ENCODE results near the gene ZNF699.

DNA sequence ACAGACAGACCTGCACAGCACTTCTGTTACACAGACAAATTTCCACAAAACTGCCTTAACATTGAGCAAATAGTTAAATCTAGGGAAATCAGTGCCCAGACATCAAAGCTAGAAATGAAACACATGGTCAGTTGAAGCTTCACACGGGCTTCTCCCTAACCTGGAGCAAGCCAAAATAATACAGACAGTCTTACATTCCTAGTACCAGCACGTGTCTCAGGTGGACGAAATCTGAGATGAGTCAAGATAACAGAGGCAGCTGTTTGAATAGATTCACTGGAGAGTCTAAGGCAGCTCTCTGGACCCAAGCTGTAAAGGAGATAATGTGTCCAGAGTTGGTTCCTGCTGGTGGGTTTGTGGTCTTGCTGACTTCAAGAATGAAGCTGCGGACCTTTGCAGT is 4.1 kb upstream of the ZNF699 start:
- TF ChIP-seq, protein P1, sequence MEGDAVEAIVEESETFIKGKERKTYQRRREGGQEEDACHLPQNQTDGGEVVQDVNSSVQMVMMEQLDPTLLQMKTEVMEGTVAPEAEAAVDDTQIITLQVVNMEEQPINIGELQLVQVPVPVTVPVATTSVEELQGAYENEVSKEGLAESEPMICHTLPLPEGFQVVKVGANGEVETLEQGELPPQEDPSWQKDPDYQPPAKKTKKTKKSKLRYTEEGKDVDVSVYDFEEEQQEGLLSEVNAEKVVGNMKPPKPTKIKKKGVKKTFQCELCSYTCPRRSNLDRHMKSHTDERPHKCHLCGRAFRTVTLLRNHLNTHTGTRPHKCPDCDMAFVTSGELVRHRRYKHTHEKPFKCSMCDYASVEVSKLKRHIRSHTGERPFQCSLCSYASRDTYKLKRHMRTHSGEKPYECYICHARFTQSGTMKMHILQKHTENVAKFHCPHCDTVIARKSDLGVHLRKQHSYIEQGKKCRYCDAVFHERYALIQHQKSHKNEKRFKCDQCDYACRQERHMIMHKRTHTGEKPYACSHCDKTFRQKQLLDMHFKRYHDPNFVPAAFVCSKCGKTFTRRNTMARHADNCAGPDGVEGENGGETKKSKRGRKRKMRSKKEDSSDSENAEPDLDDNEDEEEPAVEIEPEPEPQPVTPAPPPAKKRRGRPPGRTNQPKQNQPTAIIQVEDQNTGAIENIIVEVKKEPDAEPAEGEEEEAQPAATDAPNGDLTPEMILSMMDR (IDR thresholded peaks at IDR 0.05; ENCODE audit: poor library complexity, severe bottlenecking) = no peak
- TF ChIP-seq MXI1 (conservative IDR thresholded peaks at IDR 0.05; ENCODE audit: poor library complexity, severe bottlenecking) (no peak), EZH2 (IDR thresholded peaks at IDR 0.05; ENCODE audit: borderline replicate concordance, insufficient read depth, low read length, poor library complexity, severe bottlenecking) (no peak), POLR2AphosphoS5 (IDR thresholded peaks at IDR 0.05) (no peak), SMC3 (conservative IDR thresholded peaks at IDR 0.05; ENCODE audit: poor library complexity) (no peak), EP300 (conservative IDR thresholded peaks at IDR 0.05; ENCODE audit: poor library complexity, severe bottlenecking) (no peak), TAF1 (IDR thresholded peaks at IDR 0.05; ENCODE audit: low read depth) (no peak)
- TF ChIP-seq, protein P2, sequence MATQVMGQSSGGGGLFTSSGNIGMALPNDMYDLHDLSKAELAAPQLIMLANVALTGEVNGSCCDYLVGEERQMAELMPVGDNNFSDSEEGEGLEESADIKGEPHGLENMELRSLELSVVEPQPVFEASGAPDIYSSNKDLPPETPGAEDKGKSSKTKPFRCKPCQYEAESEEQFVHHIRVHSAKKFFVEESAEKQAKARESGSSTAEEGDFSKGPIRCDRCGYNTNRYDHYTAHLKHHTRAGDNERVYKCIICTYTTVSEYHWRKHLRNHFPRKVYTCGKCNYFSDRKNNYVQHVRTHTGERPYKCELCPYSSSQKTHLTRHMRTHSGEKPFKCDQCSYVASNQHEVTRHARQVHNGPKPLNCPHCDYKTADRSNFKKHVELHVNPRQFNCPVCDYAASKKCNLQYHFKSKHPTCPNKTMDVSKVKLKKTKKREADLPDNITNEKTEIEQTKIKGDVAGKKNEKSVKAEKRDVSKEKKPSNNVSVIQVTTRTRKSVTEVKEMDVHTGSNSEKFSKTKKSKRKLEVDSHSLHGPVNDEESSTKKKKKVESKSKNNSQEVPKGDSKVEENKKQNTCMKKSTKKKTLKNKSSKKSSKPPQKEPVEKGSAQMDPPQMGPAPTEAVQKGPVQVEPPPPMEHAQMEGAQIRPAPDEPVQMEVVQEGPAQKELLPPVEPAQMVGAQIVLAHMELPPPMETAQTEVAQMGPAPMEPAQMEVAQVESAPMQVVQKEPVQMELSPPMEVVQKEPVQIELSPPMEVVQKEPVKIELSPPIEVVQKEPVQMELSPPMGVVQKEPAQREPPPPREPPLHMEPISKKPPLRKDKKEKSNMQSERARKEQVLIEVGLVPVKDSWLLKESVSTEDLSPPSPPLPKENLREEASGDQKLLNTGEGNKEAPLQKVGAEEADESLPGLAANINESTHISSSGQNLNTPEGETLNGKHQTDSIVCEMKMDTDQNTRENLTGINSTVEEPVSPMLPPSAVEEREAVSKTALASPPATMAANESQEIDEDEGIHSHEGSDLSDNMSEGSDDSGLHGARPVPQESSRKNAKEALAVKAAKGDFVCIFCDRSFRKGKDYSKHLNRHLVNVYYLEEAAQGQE (IDR thresholded peaks at IDR 0.05; ENCODE audit: borderline replicate concordance) = no peak

All from neural cell (in vitro differentiated cells).